Adrenal gland (tissue), 12 donors: Measurements from ENCODE around the gene UBE2QL1. TPM values are rescaled to one million over a fixed set of nuclear protein-coding genes. Genes with fewer than 3 reads are reported as not detected.

Source experiments
- DNase-seq, 7 donors: peaks; one replicate each; pipeline ENCODE4 v3.0.0-alpha.2; 2019 to 2020
- H3K27ac ChIP-seq, 5 donors: fragments of 200-600 bp; sonication (generic) in 4 of 5; 1 replicate in 3 of 5; 2 replicates in 2 of 5; pipeline versions ENCODE4 v1.5.1 to v1.8.0; 2016 to 2020; ENCODE audit warnings: mild to moderate bottlenecking in 1 of 5
- H3K27me3 ChIP-seq: fragments of 200-600 bp; 2 replicates; pipeline ENCODE4 v1.8.0; 2021
- H3K36me3 ChIP-seq, 2 donors: fragments of 200-600 bp; replicated peaks in 1 of 2; 1 replicate in 1 of 2; 2 replicates in 1 of 2; pipeline versions ENCODE4 v1.5.1 to v1.8.0; 2018 to 2022
- H3K4me1 ChIP-seq, 2 donors: fragments of 200-600 bp; replicated peaks in 1 of 2; 1 replicate in 1 of 2; 2 replicates in 1 of 2; pipeline versions ENCODE4 v1.5.1 to v1.8.0; 2018 to 2021
- H3K4me3 ChIP-seq, 4 donors: fragments of 200-600 bp; sonication (generic) in 3 of 4; one replicate each; pipeline ENCODE4 v1.5.1; 2016 to 2018
- H3K9me3 ChIP-seq, 3 donors: fragments of 200-600 bp; sonication (generic) in 1 of 3; replicated peaks in 1 of 3; 1 replicate in 2 of 3; 2 replicates in 1 of 3; pipeline versions ENCODE4 v1.5.1 to v1.8.0; 2016 to 2021
- CTCF ChIP-seq, 6 experiments: fragments of 450-650 bp in 4 of 6; fragments of 200-600 bp in 2 of 6; sonication (generic) in 1 of 6; IDR thresholded peaks; 1 replicate in 5 of 6; 2 replicates in 1 of 6; pipeline versions ENCODE4 v1.5.1 to v1.8.0; 2016 to 2021; ENCODE audit warnings: antibody characterized with exemption in 6 of 6, mild to moderate bottlenecking in 2 of 6, moderate library complexity in 1 of 6
- POLR2A ChIP-seq, 2 donors: fragments of 450-650 bp; IDR thresholded peaks; one replicate each; pipeline ENCODE4 v1.6.1; 2017; ENCODE audit warnings: antibody characterized with exemption in 2 of 2, mild to moderate bottlenecking in 2 of 2, moderate library complexity in 1 of 2
- WGBS, 4 donors: extraction: QIAGEN DNeasy Blood & Tissue Kit in 2 of 4; methylation state at CpG; one replicate each; pipeline versions ENCODE4 v1.1.5 to v1.1.7; 2013 to 2017; 5-methylcytosine and 5-hydroxymethylcytosine counted together
- intact Hi-C, 2 donors: fragments of 100-400 bp; cut with DNase I; formaldehyde crosslinking; loops; one replicate each; pipeline versions ENCODE4 v1.14.1 to v1.15.0; 2022 to 2023
- polyA plus RNA-seq, 3 donors: library from polyadenylated mRNA; stranded (reverse); fragments of 200-250 nt in 2 of 3; fragments of 350-450 nt in 1 of 3; fragmentation: Illumina TruSeq in 1 of 3; extraction: RNeasy Lipid Tissue Mini Kit (QIAGEN cat#74804) in 1 of 3; gene quantifications; one replicate each; pipeline ENCODE4 v1.2.3, GENCODE V29; 2013 to 2014
- total RNA-seq, 9 donors: library from RNA; depleted of rRNA in 4 of 9; stranded (reverse); fragments of >200 nt in 4 of 9; fragments of 120-200 nt in 1 of 9; fragmentation: NEBNext Ultra II Directional in 1 of 9; extraction: Animal tissue kit (Norgen Biotek cat#: 25700) in 1 of 9; gene quantifications; one replicate each; pipeline versions ENCODE4 v1.1.0 to v1.2.4, GENCODE V29; 2013 to 2023
- donor health status: healthy with polysubstance abuse.
- donor health status: Bipolar disorder and iron deficiency.
- donor health status: DM: yes; HTN: yes; CAD: no.
- donor health status: DM: no; HTN: no; CAD: no.
- donor health status: DM: no; HTN: no; CAD: no.
- donor health status: DM: yes; HTN: yes; CAD: no.

Gene UBE2QL1
- total and polyA plus RNA-seq, 12 donors = 0.12 to 3.4 (median 1.1) TPM

DNA sequence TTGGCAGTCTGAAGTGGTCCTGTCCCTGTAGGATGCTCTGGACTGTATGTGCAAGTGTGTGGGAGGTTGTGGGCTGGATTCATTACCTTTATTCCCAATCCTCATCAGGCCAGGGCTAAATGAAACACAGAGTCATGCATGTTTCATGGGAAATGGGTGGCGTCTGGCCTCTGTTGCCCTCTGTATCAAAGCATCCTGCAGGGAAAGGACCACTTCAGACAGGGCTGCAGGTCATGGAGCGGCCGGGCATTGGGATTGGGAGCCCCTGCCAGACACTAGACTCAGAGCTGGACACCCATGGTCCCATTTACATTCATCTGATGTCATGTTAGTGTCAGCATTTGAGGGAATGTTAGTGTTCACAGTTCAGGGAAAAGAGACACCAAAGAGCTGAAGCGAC lies 53.8 kb downstream of the UBE2QL1 start:
- no peak for DNase-seq
- H3K4me1 ChIP-seq = no peaks in the 10 kb centered on the region
- H3K27me3 ChIP-seq = no peaks in the 10 kb centered on the region
- 88 to 96% (median 90%) methylated on average over 3 to 4 of the region's 4 CpGs for WGBS, 4 donors
- H3K36me3 ChIP-seq = no peaks in the 10 kb centered on the region
- H3K4me3 ChIP-seq = no peak overlapping the region
- no peak for TF ChIP-seq POLR2A (IDR thresholded peaks at IDR 0.05)
- TF ChIP-seq CTCF (IDR thresholded peaks at IDR 0.05) = no peak
- H3K27ac ChIP-seq = no peak overlapping the region
- intact Hi-C loops = no loop called here
- H3K9me3 ChIP-seq = no peaks in the 10 kb centered on the region

- DNase-seq = no peak
- H3K4me3 ChIP-seq = no peak overlapping the region
- no peaks in the 10 kb centered on the region for H3K9me3 ChIP-seq
- 87 to 91% (median 88%) methylated on average over 4 of the region's 4 CpGs for WGBS, 4 donors
- H3K27me3 ChIP-seq = no peaks in the 10 kb centered on the region
- H3K36me3 ChIP-seq = no peaks in the 10 kb centered on the region
- intact Hi-C loops = no loop called here
- no peak for TF ChIP-seq POLR2A (IDR thresholded peaks at IDR 0.05)
- TF ChIP-seq CTCF (IDR thresholded peaks at IDR 0.05) = no peak
- H3K4me1 ChIP-seq = no peaks in the 10 kb centered on the region
- H3K27ac ChIP-seq = no peak overlapping the region
Observed at GRCh38 chr5:6503342-6503741, 54.7 kb downstream of the UBE2QL1 start.

GRCh38 chr5:6504677-6505415 lies 56.2 kb downstream of the UBE2QL1 start:
- intact Hi-C loops = no loop called here
- Histone ChIP-seq H3K27ac (no peak overlapping the region), H3K4me1 (no peaks in the 10 kb centered on the region), H3K36me3 (no peaks in the 10 kb centered on the region), H3K9me3 (no peaks in the 10 kb centered on the region), H3K27me3 (no peaks in the 10 kb centered on the region), H3K4me3 (no peak overlapping the region)
- DNase-seq = peak in 1 of 7 donors; percentile 58
- no peak for TF ChIP-seq CTCF (IDR thresholded peaks at IDR 0.05)
- TF ChIP-seq POLR2A (IDR thresholded peaks at IDR 0.05) = no peak
- WGBS, 4 donors = 59 to 74% (median 68%) methylated on average over 6 to 8 of the region's 8 CpGs

GRCh38 chr5:6505416-6505755 lies 56.7 kb downstream of the UBE2QL1 start:
- TF ChIP-seq POLR2A (IDR thresholded peaks at IDR 0.05) (no peak), CTCF (IDR thresholded peaks at IDR 0.05) (no peak)
- no peaks in the 10 kb centered on the region for H3K9me3 ChIP-seq
- H3K4me1 ChIP-seq = no peaks in the 10 kb centered on the region
- H3K27ac ChIP-seq = no peak overlapping the region
- 49 to 65% (median 63%) methylated on average over 3 of the region's 3 CpGs for WGBS, 4 donors
- no peaks in the 10 kb centered on the region for H3K27me3 ChIP-seq
- DNase-seq = no peak
- intact Hi-C loops = no loop called here
- H3K36me3 ChIP-seq = no peaks in the 10 kb centered on the region
- no peak overlapping the region for H3K4me3 ChIP-seq
